Adrenal gland (tissue), 5 donors: ENCODE results near the gene UPK3BL2.
"Not testable (repeated sequence)": the region's sequence is repeated elsewhere in the genome, so short reads cannot be mapped to it uniquely, and the experiment has no call there.

Source experiments
- POLR2A ChIP-seq, 2 donors: fragments of 450-650 bp; IDR thresholded peaks; one replicate each; pipeline ENCODE4 v1.6.1; 2017; ENCODE audit warnings: antibody characterized with exemption in 2 of 2, mild to moderate bottlenecking in 2 of 2, moderate library complexity in 1 of 2
- TF ChIP-seq, protein P1 (sequence below), 6 experiments: fragments of 450-650 bp in 4 of 6; fragments of 200-600 bp in 2 of 6; sonication (generic) in 1 of 6; IDR thresholded peaks; 1 replicate in 5 of 6; 2 replicates in 1 of 6; pipeline versions ENCODE4 v1.5.1 to v1.8.0; 2016 to 2021; ENCODE audit warnings: antibody characterized with exemption in 6 of 6, mild to moderate bottlenecking in 2 of 6, moderate library complexity in 1 of 6
- donor health status: DM: no; HTN: no; CAD: no.

DNA sequence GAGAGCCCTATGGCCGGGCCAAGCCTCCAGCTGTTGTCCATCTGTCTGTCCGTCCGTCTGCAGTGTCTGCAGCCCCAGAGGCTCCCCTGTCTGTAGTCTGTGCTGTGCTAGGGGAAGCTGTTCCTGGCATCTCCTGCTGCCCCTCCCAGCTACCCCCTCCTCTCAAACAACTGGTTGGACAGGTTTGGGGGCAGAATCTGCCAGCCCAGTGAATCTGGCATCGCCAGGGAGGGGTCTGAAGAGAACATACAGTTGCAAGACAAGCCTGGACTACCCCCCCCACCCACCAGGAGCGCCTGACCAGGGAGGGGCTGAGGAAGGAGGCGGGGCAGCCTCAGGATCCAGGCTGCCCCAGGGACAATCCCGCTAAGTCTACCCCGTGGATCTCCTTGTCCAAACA lies at the start of gene UPK3BL2:
- TF ChIP-seq, protein P1, sequence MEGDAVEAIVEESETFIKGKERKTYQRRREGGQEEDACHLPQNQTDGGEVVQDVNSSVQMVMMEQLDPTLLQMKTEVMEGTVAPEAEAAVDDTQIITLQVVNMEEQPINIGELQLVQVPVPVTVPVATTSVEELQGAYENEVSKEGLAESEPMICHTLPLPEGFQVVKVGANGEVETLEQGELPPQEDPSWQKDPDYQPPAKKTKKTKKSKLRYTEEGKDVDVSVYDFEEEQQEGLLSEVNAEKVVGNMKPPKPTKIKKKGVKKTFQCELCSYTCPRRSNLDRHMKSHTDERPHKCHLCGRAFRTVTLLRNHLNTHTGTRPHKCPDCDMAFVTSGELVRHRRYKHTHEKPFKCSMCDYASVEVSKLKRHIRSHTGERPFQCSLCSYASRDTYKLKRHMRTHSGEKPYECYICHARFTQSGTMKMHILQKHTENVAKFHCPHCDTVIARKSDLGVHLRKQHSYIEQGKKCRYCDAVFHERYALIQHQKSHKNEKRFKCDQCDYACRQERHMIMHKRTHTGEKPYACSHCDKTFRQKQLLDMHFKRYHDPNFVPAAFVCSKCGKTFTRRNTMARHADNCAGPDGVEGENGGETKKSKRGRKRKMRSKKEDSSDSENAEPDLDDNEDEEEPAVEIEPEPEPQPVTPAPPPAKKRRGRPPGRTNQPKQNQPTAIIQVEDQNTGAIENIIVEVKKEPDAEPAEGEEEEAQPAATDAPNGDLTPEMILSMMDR (IDR thresholded peaks at IDR 0.05): not testable (repeated sequence)
- not testable (repeated sequence) for TF ChIP-seq POLR2A (IDR thresholded peaks at IDR 0.05)
